ENCODE data around the gene TMOD3.

GRCh38 chr15:51842852-51843737 lies 13.6 kb downstream of the TMOD3 start:
- TF ChIP-seq CTCF (IDR thresholded peaks at IDR 0.05; ENCODE audit: control extremely low read depth in 1 of 3, insufficient read depth in 1 of 3, low read depth in 1 of 3, low read length in 3 of 3) (no peak), CEBPB (IDR thresholded peaks at IDR 0.05; ENCODE audit: low read depth, low read length) (no peak), USF2 (IDR thresholded peaks at IDR 0.05; ENCODE audit: low read length) (no peak), RFX5 (IDR thresholded peaks at IDR 0.05; ENCODE audit: borderline replicate concordance, low read depth, low read length) (no peak), JUN (IDR thresholded peaks at IDR 0.05; ENCODE audit: low read depth, low read length) (no peak), GABPA (IDR thresholded peaks at IDR 0.05; ENCODE audit: borderline replicate concordance, insufficient read depth, low read length) (no peak)
